HFFc6 (cell line): Measurements from ENCODE around the gene PNPLA6. TPM values are rescaled to one million over a fixed set of nuclear protein-coding genes. Genes with fewer than 3 reads are reported as not detected.
"Not testable (repeated sequence)": the region's sequence is repeated elsewhere in the genome, so short reads cannot be mapped to it uniquely, and the experiment has no call there.

Experiments
- DNase-seq: peaks from one replicate; pipeline ENCODE4 v3.0.0-alpha.2; 2018
- H3K27ac Mint-ChIP-seq: 2 replicates; pipeline ENCODE4 v1.8.0; 2020; ENCODE audit warnings: mild to moderate bottlenecking, mixed read lengths
- H3K27me3 Mint-ChIP-seq: 2 replicates; pipeline ENCODE4 v1.8.0; 2021; ENCODE audit warnings: mild to moderate bottlenecking, moderate library complexity, mixed read lengths; ENCODE audit not compliant: insufficient read depth
- H3K36me3 Mint-ChIP-seq: 2 replicates; pipeline ENCODE4 v1.8.0; 2021; ENCODE audit warnings: low read depth, mixed read lengths
- H3K4me1 Mint-ChIP-seq: 2 replicates; pipeline ENCODE4 v1.8.0; 2020; ENCODE audit warnings: low read depth, mixed read lengths
- H3K4me3 Mint-ChIP-seq: 2 replicates; pipeline ENCODE4 v1.8.0; 2020; ENCODE audit warnings: mild to moderate bottlenecking, moderate library complexity, mixed read lengths
- H3K9me3 Mint-ChIP-seq: 2 replicates; pipeline ENCODE4 v1.8.0; 2020; ENCODE audit warnings: mild to moderate bottlenecking, mixed read lengths
- CTCF ChIP-seq: fragments of 200-600 bp; sonication (generic); IDR thresholded peaks from 2 replicates; pipeline ENCODE4 v1.5.0; 2021; ENCODE audit warnings: antibody characterized with exemption, mild to moderate bottlenecking
- total RNA-seq, 6 experiments: library from RNA; stranded (reverse); fragmentation: NEBNext Ultra II Directional; extraction: Animal tissue kit (Norgen Biotek cat#: 25700); gene quantifications; 2 replicates in 1 of 6; 3 replicates in 5 of 6; pipeline ENCODE4 v1.2.3, GENCODE V29; 2021

PNPLA6 gene
- total RNA-seq, 6 experiments from 2014 or later: 123 to 157 (median 138) TPM

GRCh38 chr19:7562646-7563393 is 27.3 kb downstream of the PNPLA6 start:
- no peak overlapping the region for H3K27ac Mint-ChIP-seq
- DNase-seq: no peak

GRCh38 chr19:7564866-7565265 is 29.3 kb downstream of the PNPLA6 start:
- Mint-ChIP-seq H3K36me3 (peaks cover 17% of the 10 kb centered on the region), H3K9me3 (no peaks in the 10 kb centered on the region), H3K4me1 (no peaks in the 10 kb centered on the region), H3K27me3 (peaks cover 5% of the 10 kb centered on the region; the same call in 1 of the 2 replicates), H3K4me3 (no peak overlapping the region), H3K27ac (no peak overlapping the region)
- no peak for TF ChIP-seq CTCF
- DNase-seq: no peak

More at GRCh38 chr19:7562646-7563393, 27.3 kb downstream of the PNPLA6 start:
- Mint-ChIP-seq H3K36me3 (peaks cover 33% of the 10 kb centered on the region), H3K9me3 (no peaks in the 10 kb centered on the region), H3K4me3 (no peak overlapping the region), H3K4me1 (no peaks in the 10 kb centered on the region), H3K27me3 (peaks cover 5% of the 10 kb centered on the region; the same call in 1 of the 2 replicates)
- TF ChIP-seq CTCF: no peak

- no peak for DNase-seq
- no peak overlapping the region for H3K4me3 Mint-ChIP-seq
These were observed 29.8 kb downstream of the PNPLA6 start for GRCh38 chr19:7565332-7565731.

GRCh38 chr19:7570761-7571160 is 35.2 kb downstream of the PNPLA6 start:
- H3K27ac Mint-ChIP-seq: no peak overlapping the region
- H3K9me3 Mint-ChIP-seq: no peaks in the 10 kb centered on the region
- no peak overlapping the region for H3K4me3 Mint-ChIP-seq
- TF ChIP-seq CTCF: no peak
- H3K36me3 Mint-ChIP-seq: no peaks in the 10 kb centered on the region
- H3K4me1 Mint-ChIP-seq: no peaks in the 10 kb centered on the region
- DNase-seq: no peak
- H3K27me3 Mint-ChIP-seq: peaks cover 4% of the 10 kb centered on the region; the same call in 1 of the 2 replicates

More at GRCh38 chr19:7565332-7565731, 29.8 kb downstream of the PNPLA6 start:
- Mint-ChIP-seq H3K27me3 (peaks cover 5% of the 10 kb centered on the region; the same call in 1 of the 2 replicates), H3K36me3 (peaks cover 14% of the 10 kb centered on the region), H3K27ac (no peak overlapping the region), H3K4me1 (no peaks in the 10 kb centered on the region), H3K9me3 (no peaks in the 10 kb centered on the region)
- no peak for TF ChIP-seq CTCF

GRCh38 chr19:7575434-7576040 is 40.0 kb downstream of the PNPLA6 start:
- Mint-ChIP-seq H3K4me3 (no peak overlapping the region), H3K4me1 (no peaks in the 10 kb centered on the region), H3K27me3 (peaks cover 9% of the 10 kb centered on the region; the same call in 1 of the 2 replicates), H3K36me3 (no peaks in the 10 kb centered on the region), H3K27ac (no peak overlapping the region), H3K9me3 (no peaks in the 10 kb centered on the region)
- DNase-seq: no peak
- TF ChIP-seq CTCF: no peak

- DNase-seq, H3K36me3 Mint-ChIP-seq, H3K4me1 Mint-ChIP-seq, H3K4me3 Mint-ChIP-seq, H3K27ac Mint-ChIP-seq, H3K9me3 Mint-ChIP-seq: not testable (repeated sequence)
- peaks cover 12% of the 10 kb centered on the region for H3K27me3 Mint-ChIP-seq
These were observed 41.9 kb downstream of the PNPLA6 start for GRCh38 chr19:7577422-7577821.
